GM19328 (cell line): ENCODE measurements around the gene SOCS1.
"Not testable (repeated sequence)": the region's sequence is repeated elsewhere in the genome, so short reads cannot be mapped to it uniquely, and the experiment has no call there.

Experiments
- ATAC-seq: cut with Tn5 transposase; IDR thresholded peaks from one replicate; pipeline ENCODE4 v1.9.1; 2021; ENCODE audit warnings: mild to moderate bottlenecking, moderate library complexity; ENCODE audit not compliant: unreplicated experiment

The SOCS1 gene, protein sequence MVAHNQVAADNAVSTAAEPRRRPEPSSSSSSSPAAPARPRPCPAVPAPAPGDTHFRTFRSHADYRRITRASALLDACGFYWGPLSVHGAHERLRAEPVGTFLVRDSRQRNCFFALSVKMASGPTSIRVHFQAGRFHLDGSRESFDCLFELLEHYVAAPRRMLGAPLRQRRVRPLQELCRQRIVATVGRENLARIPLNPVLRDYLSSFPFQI

DNA sequence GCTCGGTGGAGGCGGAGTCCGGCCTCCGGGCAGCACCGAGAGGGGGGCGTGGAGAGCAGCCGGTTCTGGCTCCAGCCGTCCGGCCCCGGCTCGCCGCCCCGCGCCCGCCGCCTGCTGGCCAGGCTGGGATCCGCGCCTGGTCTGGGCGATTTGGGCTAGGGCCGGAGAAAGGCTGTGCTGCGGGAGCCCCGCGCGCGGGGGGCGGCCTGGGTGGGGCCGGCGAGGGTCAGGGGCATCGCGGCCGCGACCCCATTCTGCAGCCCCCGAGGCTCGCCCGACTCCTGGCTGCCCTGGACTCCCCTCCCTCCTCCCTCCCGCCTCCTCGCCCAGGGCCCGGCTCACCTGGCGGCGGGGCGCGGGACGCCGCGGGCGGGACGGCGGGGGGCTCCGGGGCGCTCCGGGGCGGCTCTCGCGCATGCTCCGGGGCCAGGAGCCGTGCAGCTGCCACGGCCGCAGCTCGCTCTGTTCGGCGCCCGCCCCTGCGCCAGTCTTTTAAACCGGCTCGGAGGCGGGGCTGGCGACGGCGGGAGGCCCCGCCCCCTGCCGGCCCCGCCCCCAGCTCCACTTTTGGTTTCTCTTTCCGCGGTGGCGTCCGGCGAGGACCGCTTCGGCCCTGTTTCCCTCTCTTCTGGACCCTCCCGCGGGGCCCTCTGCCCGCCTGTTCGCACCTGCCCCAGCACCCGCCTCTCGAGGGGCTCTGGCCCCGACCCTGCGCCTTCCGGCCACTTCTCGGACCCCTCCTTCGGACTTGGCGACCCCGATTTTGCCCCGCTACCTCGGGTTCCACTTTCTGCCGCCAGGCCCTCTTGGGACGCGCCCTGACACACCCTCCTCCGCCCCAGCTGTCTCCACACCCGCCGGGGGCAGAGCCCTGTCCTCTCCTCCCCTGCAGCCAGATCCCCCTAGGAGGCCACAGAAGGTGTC, at the start of gene SOCS1:
Gene SOCS1 (minus strand): TSS at position 468 of the 924 bp plus-strand sequence. CDS start 726 bp downstream, outside the sequence.
- peak; percentile 57 for ATAC-seq

DNA sequence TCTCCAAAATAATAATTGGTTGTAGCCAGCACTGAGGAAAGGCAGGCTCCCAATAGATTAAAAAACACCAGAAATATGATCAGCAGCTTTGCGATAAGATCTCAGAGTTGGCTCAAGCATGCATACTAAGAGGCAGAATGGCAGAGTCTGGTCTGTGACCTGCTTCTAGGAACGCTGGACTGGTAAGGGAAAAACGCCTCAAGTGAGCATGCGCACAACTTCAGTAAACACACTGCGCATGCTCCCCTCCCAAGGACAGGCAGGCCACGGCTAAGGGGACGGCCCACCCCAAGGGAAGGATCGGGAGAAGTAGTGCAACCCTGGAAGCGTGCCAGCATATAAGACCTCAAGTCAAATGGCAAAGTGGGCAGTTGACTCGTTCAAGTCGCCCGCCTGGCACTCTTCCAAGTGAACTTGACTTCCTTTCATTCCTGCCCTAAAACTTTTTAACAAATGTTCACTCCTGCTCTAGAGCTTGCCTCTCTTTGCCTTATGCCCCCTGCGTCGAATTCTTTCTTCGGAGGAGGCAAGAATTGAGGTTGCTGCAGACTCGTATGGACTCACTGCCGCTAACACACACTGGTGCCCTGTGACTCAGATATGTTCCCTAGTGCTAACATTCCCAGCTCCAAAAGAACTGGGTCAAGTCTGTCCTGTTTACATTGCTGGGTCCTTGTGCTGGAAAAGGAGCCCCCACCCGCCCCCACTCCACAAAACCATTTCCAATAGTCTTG, 47.6 kb upstream of the SOCS1 start:
- ATAC-seq, result no peak

GRCh38 chr16:11302977-11303376, 47.0 kb upstream of the SOCS1 start:
- ATAC-seq, result no peak

DNA sequence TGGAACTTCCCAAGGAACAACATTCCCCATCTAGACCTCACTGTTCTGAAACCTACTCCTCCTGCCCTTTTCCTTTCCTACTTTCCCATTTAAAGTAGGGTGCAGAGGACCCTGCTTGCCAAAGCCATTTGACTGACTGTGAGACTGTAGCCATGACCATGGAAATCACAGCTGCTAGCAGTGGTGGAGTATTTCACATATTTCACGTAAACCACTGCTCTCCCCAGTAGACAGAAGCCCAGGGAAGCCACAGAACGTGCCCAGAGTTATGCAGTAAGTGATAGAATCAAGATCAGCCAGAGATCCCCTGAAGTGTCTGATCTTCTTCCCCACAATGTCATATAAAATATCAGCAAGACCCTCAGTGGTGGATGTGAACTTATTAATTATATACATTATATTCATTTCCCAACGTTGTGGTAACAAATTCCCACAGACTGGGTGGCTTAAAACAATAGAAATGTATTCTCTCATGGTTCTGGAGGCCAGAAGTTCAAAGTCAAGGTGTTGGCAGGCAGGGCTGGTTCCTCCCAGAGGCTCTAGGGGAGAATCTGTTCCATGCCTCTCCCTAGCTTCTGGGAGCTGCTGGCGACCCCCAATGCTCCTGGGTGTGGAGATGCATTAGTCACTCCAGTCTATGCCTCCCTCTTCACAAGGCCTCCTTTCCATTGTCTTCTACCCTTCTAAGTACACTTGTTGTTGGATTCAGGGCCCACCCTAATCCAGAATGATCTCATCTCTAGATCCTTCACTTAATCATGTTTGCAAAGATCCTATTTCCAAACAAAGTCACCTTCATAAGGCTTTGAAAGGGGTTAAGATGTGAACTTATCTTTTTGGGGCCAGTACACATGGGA, 45.9 kb upstream of the SOCS1 start:
- no peak for ATAC-seq

- no peak for ATAC-seq
Observed at GRCh38 chr16:11300560-11300892, 44.5 kb upstream of the SOCS1 start.

GRCh38 chr16:11299865-11300559, 44.0 kb upstream of the SOCS1 start:
- no peak for ATAC-seq

GRCh38 chr16:11298950-11299547, 43.0 kb upstream of the SOCS1 start:
- not testable (repeated sequence) for ATAC-seq

- ATAC-seq, result no peak
Observed at GRCh38 chr16:11298143-11298900, 42.3 kb upstream of the SOCS1 start.

DNA sequence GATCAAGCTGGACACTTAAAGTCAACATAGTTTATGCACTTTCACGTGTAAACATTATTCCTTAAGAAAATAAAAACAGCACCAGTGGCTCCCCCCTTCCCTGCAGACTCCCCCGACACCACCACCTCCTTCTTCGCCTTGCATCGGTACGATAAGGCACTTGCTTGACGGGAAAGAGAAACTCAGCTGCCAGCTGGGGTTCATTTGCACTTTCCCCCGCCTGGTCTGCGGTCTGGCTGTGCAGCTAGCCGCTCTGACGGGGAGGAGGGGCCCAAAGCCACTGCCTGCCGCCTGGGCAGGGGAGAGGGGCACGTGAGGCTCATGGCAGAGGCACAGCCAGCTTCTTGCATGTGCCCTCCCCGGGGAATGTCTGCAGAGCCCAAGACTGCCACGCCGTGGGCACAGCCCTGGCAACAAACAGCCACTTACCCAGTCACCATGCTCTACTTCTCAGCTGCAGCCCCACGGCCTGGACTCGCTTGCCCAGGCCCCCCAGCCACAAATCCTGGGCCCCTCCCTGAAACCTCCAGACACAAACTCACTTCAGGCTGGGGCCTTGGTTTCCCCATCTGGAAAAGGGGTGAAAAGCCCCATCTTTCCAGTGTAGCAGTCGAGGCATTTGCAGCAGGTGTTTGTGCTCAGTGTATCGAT, 41.6 kb upstream of the SOCS1 start:
- peak; percentile 84 for ATAC-seq

DNA sequence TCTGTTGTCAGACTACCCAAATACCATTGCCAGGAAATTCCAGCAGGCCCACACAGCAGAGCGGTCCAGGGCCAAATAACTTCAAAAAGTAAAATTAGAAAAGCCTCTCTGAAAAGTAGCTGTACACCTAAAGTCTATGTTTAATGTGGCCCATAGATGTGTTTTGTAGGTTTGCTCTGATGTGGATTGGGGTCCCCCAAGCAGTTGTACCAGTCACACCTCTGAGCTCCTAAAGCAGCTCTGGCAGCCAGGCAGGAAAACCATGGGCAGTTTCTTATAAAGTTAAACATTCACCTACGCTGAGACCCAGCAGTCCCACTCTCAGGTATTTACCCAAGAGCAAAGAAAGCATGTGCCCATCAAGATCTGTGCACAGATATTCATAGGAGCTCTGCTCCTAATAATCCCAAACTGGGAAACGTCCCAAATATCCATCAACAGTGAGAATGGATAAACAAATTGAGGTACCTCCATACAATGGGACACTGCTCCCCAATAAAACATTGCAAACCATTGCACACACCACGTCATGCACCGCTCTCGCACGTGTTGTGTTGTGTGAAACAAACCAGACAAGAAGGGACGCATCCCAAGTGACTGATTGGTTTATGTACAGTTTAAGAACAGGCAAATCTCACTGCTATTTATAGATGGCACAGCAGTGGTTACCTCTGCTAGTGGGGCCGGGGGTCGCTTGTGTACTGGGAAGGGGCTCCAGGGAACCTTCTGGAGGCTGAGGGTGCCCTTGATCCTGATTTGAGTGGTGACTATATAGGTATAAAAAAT, 40.9 kb upstream of the SOCS1 start:
- ATAC-seq, result peak; percentile 13

GRCh38 chr16:11296351-11296705, 40.3 kb upstream of the SOCS1 start:
- no peak for ATAC-seq

- ATAC-seq, result no peak
Observed at GRCh38 chr16:11295672-11296071, 39.7 kb upstream of the SOCS1 start.

DNA sequence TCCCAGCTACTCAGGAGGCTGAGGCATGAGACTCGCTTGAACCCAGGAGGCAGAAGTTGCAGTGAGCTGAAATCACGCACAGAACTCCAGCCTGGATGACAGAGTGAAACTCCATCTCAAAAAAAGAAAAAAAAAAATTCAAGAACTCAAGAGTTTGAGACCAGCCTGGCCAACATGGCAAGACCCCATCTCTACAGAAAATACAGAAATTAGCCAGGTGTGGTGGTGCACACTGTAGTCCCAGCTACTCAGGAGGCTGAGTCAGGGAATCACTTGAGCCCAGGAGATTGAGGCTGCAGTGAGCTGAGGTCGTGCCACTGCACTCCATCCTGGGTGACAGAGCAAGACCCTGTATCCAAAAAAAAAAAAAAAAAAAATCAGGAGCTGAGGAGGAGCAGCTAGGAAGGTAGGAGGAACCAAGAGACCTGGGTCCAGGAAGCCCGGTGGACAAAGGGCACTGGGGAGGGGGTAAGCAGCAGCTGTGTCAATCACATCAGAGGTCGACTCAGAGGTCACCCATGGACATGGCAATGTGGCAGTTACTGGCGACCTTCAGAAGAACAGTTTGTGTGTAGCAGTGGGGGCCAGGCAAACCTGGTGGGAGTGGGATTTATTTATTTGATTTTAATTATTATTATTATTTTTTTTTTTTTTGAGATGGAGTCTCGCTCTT, 36.2 kb upstream of the SOCS1 start:
- ATAC-seq, result no peak

DNA sequence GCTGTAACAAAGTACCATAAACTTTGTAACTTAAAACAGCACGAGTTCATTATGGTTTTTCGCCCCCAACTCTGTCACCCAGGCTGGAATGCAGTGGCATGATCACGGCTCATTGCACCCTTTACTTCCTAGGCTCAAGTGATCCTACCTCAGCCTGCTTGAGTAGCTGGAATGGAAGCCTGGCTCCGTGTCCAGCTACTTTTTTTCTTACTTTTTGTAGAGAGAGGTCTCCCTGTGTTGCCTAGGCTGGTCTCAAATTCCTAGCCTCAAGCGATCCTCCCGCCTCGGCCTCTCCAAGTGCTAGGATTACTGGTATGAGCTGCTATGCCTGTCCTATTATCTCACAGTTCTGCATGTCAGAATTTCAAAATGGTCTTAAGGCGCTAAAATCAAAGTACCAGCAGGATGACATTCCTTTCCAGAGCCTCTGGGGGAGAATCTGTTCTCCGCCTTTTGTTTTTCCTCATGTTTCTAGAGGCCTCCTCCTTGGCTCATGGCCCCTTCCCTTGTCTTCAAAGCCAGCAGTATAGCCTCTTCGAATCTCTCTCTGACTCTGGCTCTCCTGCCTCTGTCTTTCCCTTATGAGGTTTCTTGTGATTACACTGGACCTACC, 35.2 kb upstream of the SOCS1 start:
- no peak for ATAC-seq

DNA sequence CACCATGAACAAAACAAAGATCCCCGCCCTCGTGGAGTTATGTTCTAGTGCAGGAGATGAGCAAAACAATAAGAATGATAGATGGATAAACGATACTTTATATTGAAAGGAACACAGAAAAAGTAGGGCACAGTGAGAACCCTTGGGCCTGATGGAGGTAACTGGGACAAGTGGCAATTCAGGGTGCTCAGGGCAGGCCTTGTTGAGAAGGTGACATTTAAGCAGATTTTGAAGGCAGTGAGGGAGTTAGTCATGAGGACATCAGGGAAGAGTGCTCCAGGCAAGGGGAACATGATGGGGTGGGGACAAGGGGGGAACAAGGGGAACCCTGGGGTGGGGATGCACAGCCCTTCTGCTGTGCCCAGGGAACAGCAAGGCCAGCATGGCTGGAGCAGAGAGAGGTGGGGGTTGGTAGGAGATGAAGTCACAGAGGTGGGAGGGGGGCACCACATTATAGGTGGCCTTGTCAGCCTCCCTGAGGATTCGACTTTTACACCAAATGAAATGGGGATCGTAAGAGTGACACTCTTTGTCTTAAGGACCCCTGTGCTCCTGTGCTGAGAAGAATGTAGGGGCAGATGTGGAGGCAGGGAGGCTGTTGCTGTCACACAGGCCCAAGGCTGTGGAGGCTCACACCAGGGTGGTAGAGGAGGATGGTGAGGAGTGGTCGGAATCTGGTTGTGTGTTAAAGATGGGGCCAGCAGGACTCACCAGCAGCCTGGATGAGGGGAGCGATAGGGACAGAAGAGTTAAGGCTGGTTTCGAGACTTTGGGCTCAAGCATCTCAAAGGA, 34.3 kb upstream of the SOCS1 start:
- ATAC-seq, result no peak

DNA sequence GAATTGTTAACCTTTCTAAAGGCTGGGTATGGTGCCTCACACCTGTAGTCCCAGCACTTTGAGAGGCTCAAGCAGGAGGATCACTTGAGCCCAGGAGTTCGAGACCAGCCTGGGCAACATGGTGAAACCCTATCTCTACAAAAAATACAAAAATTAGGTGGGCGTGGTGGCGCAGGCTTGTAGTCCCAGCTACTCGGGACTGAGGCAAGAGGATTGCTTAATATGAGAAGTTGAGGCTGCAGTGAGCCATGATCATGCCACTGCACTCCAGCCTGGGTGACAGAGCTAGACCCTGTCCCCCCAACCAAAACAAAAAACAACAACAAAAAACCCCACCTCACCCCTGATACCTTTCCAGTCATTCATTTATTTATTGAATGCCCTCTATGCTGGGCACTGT, 33.7 kb upstream of the SOCS1 start:
- ATAC-seq, result not testable (repeated sequence)
